Neutrophil (primary cell): Measurements from ENCODE around the gene GPR32.
A peak's percentile ranks its signal among the peaks of the same experiment; 100 is the strongest.
"Not testable (repeated sequence)": the region's sequence is repeated elsewhere in the genome, so short reads cannot be mapped to it uniquely, and the experiment has no call there.

ENCODE experiments used
- H3K27ac ChIP-seq: fragments of 200-600 bp; sonication (generic); 2 replicates; pipeline ENCODE4 v1.5.1; 2016; ENCODE audit warnings: mild to moderate bottlenecking, moderate library complexity
- H3K27me3 ChIP-seq: fragments of 200-600 bp; sonication (generic); 2 replicates; pipeline ENCODE4 v1.6.0; 2016; ENCODE audit warnings: mild to moderate bottlenecking
- H3K36me3 ChIP-seq: fragments of 200-600 bp; sonication (generic); 2 replicates; pipeline ENCODE4 v1.5.1; 2017
- H3K4me1 ChIP-seq, 2 experiments: fragments of 200-600 bp in 1 of 2; sonication (generic) in 1 of 2; 1 replicate in 1 of 2; 2 replicates in 1 of 2; pipeline versions ENCODE4 v1.5.1 to v1.6.1; 2013 to 2016; ENCODE audit warnings: low read depth in 1 of 2, low read length in 1 of 2, mild to moderate bottlenecking in 1 of 2, moderate library complexity in 1 of 2; ENCODE audit not compliant: control insufficient read depth in 1 of 2, insufficient read depth in 1 of 2
- H3K4me3 ChIP-seq, 2 experiments: fragments of 200-600 bp in 1 of 2; sonication (generic) in 1 of 2; 1 replicate in 1 of 2; 2 replicates in 1 of 2; pipeline ENCODE4 v1.5.1; 2013 to 2016; ENCODE audit warnings: low read depth in 1 of 2, low read length in 1 of 2, mild to moderate bottlenecking in 1 of 2, moderate library complexity in 1 of 2
- H3K9me3 ChIP-seq: fragments of 200-600 bp; sonication (generic); 2 replicates; pipeline ENCODE4 v1.5.1; 2016
- CTCF ChIP-seq: fragments of 200-600 bp; sonication (generic); IDR thresholded peaks from 2 replicates; pipeline ENCODE4 v1.5.1; 2016; ENCODE audit warnings: antibody characterized with exemption

GPR32 gene

GRCh38 chr19:50770164-50770563, at the start of gene GPR32:
TSS of gene GPR32 (plus strand) at chr19:50770464. CDS start at chr19:50770601, 137 bp downstream.
- H3K4me3 ChIP-seq, H3K4me1 ChIP-seq, H3K27me3 ChIP-seq, H3K27ac ChIP-seq, H3K36me3 ChIP-seq, H3K9me3 ChIP-seq: not testable (repeated sequence)

- no peaks in the 10 kb centered on the region for H3K9me3 ChIP-seq
Observed at GRCh38 chr19:50720921-50721381, 49.3 kb upstream of the GPR32 start.

GRCh38 chr19:50721441-50722137, 48.7 kb upstream of the GPR32 start:
- no peak overlapping the region for H3K27ac ChIP-seq
- H3K4me3 ChIP-seq = no peak overlapping the region
- peaks cover 29 to 37% of the 10 kb centered on the region in 2 experiments for H3K4me1 ChIP-seq
- H3K36me3 ChIP-seq = no peaks in the 10 kb centered on the region
- H3K27me3 ChIP-seq = peaks cover 97% of the 10 kb centered on the region
- TF ChIP-seq CTCF = no peak
- no peaks in the 10 kb centered on the region for H3K9me3 ChIP-seq

More at GRCh38 chr19:50720921-50721381, 49.3 kb upstream of the GPR32 start:
- Histone ChIP-seq H3K4me3 (no peak overlapping the region), H3K27me3 (peaks cover 100% of the 10 kb centered on the region), H3K4me1 (peaks cover 29 to 37% of the 10 kb centered on the region in 2 experiments), H3K27ac (no peak overlapping the region), H3K36me3 (no peaks in the 10 kb centered on the region)
- TF ChIP-seq CTCF = no peak

GRCh38 chr19:50722201-50723013, 47.9 kb upstream of the GPR32 start:
- Histone ChIP-seq H3K27ac (no peak overlapping the region), H3K36me3 (no peaks in the 10 kb centered on the region), H3K4me1 (peaks cover 29 to 37% of the 10 kb centered on the region in 2 experiments), H3K9me3 (no peaks in the 10 kb centered on the region), H3K27me3 (peaks cover 89% of the 10 kb centered on the region), H3K4me3 (no peak overlapping the region)
- TF ChIP-seq CTCF = no peak

- Histone ChIP-seq H3K9me3 (no peaks in the 10 kb centered on the region), H3K27me3 (peaks cover 89% of the 10 kb centered on the region), H3K36me3 (no peaks in the 10 kb centered on the region), H3K4me3 (peak within 1 kb of the TSS; percentile 57 to 71), H3K27ac (peak within 1 kb of the TSS; percentile 45), H3K4me1 (peaks cover 31 to 40% of the 10 kb centered on the region in 2 experiments)
- no peak for TF ChIP-seq CTCF
Observed at GRCh38 chr19:50723069-50723468, 47.2 kb upstream of the GPR32 start, which contains the start of gene CLEC11A. TSS of gene CLEC11A (plus strand) at chr19:50723364. CDS start at chr19:50723526, 162 bp downstream.
